Measurements from ENCODE around the gene KLHL29.

KLHL29 gene

DNA sequence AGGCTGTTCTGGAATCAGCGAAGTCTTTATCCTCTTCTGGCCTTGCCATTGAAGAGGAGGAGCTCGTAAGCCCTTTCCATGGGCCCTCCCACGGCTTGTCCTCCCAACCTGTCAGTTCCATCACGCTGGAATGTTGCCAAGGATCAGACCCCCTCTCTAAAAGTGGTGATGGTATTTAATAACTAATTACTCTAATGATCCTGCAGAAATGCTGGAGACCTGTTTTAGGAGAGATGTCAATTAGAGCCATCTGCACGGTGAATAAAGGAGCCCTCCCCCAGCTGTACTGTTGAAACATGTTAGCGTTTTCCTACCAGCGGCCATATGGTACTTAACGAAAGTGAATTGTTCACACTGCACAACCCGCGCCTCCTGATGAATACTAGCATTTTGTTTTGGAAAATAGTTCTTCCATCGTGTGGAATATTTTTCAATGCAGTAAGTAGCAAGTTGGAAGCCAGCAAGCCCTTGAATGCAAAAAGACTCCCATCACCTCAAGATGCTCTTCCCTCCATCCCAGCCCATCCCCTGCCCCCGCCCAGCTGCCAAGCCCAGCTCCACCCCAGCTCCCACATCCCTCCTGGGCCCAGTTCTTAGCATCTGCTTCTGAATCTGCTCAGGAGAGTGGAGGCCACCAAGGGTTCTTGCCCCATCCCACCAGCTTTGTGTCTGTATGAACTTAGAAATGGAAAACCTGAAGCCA, 145.4 kb downstream of the KLHL29 start:
- TF ChIP-seq EP300 (IDR thresholded peaks at IDR 0.05; ENCODE audit: borderline replicate concordance): no peak
- TF ChIP-seq CEBPB (IDR thresholded peaks at IDR 0.05): no peak
- TF ChIP-seq FOXM1 (IDR thresholded peaks at IDR 0.05; ENCODE audit: borderline replicate concordance, low read depth): no peak
- TF ChIP-seq USF1 (IDR thresholded peaks at IDR 0.05): no peak
- no peak for TF ChIP-seq EGR1 (IDR thresholded peaks at IDR 0.05)
- TF ChIP-seq RAD21 (IDR thresholded peaks at IDR 0.05; ENCODE audit: low read depth): no peak
- TF ChIP-seq TEAD4 (IDR thresholded peaks at IDR 0.05): no peak

- no peak for TF ChIP-seq TCF12 (IDR thresholded peaks at IDR 0.05; ENCODE audit: low read depth)
Observed at GRCh38 chr2:23530909-23531276, 145.9 kb downstream of the KLHL29 start.

DNA sequence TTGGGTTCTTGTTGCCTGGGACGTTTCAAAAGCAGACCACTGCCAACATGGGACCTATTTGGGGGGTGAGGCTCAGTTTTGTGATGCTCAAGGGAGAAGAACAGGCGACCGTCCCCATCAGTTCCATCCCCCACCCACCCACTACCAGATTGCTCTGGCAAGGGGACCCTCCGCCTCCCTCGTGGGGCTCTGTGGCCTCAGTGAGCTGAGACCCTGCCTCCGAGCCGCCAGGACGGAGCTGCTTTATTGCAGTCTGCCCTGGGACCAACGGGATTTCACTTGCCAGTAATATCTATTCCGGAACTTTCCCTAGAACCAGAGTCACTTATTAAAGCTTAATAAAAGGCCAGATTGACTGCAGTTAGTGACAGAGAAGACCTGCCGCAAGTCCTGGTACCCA, 146.3 kb downstream of the KLHL29 start:
- TF ChIP-seq RAD21 (IDR thresholded peaks at IDR 0.05; ENCODE audit: low read depth) (no peak), USF1 (IDR thresholded peaks at IDR 0.05) (no peak), YY1 (IDR thresholded peaks at IDR 0.05; ENCODE audit: low read depth) (no peak), REST (IDR thresholded peaks at IDR 0.05; ENCODE audit: low read depth) (no peak), TEAD4 (IDR thresholded peaks at IDR 0.05) (no peak), ZBTB7A (IDR thresholded peaks at IDR 0.05; ENCODE audit: low read depth) (no peak), NFIC (IDR thresholded peaks at IDR 0.05) (no peak), TCF12 (IDR thresholded peaks at IDR 0.05; ENCODE audit: low read depth) (no peak)
- TF ChIP-seq, protein P1, sequence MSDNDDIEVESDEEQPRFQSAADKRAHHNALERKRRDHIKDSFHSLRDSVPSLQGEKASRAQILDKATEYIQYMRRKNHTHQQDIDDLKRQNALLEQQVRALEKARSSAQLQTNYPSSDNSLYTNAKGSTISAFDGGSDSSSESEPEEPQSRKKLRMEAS (IDR thresholded peaks at IDR 0.05): no peak

DNA sequence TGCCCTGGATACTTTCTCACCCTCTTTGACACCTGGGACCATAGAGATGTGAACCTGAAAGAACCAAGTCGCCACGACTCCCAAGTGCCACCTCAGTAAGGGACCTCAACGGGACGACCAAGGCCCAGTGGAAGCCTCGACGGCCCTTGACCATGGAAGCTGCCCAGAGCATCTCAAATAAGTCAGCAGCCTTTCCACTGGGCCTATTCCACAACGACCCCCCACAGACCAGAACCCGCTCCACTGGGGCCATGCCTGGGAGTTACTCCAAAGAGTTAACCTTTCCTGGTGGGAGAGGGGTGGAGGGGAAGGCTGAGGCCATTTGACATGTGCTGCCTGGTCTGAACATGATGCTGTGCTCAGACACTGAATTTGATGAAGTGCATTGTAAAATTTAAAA, 146.9 kb downstream of the KLHL29 start:
- TF ChIP-seq REST (IDR thresholded peaks at IDR 0.05; ENCODE audit: low read depth): no peak

- TF ChIP-seq YY1 (IDR thresholded peaks at IDR 0.05; ENCODE audit: low read depth) (no peak), TEAD4 (IDR thresholded peaks at IDR 0.05) (no peak), NFIC (IDR thresholded peaks at IDR 0.05) (no peak), REST (IDR thresholded peaks at IDR 0.05; ENCODE audit: low read depth) (no peak), ZBTB7A (IDR thresholded peaks at IDR 0.05; ENCODE audit: low read depth) (no peak), EGR1 (IDR thresholded peaks at IDR 0.05) (no peak), RAD21 (IDR thresholded peaks at IDR 0.05; ENCODE audit: low read depth) (no peak), CREB1 (IDR thresholded peaks at IDR 0.05; ENCODE audit: low read depth) (no peak), EP300 (IDR thresholded peaks at IDR 0.05; ENCODE audit: borderline replicate concordance) (no peak), FOXM1 (IDR thresholded peaks at IDR 0.05; ENCODE audit: borderline replicate concordance, low read depth) (no peak), TCF12 (IDR thresholded peaks at IDR 0.05; ENCODE audit: low read depth) (no peak), CEBPB (IDR thresholded peaks at IDR 0.05) (no peak), TAF1 (IDR thresholded peaks at IDR 0.05; ENCODE audit: low read depth) (no peak)
Observed at GRCh38 chr2:23532391-23533337, 147.7 kb downstream of the KLHL29 start.

Data from Ishikawa (cell line).